ENCODE measurements around the gene DIAPH2.

Gene DIAPH2

DNA sequence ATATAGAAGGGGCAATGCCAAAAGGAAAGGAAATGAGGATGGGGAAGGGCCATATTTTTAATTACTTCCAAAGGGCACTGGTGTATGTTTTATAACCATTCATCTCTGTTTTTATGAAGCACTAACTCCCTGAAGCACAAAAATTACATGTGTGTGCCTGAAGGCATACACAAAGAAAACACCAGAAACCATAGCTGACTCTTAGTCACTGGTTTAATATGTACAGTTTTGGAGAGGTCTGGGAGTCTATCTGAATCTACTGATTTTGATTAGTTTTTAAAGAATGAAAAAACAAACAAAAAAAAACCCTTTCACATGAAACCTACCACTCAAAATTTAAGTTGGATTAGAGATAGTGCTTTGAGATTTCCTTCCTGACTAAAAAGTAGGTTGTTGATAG is 637.8 kb downstream of the DIAPH2 start:
- Histone ChIP-seq H3K27ac (no peak overlapping the region), H3K4me3 (no peak overlapping the region)

DNA sequence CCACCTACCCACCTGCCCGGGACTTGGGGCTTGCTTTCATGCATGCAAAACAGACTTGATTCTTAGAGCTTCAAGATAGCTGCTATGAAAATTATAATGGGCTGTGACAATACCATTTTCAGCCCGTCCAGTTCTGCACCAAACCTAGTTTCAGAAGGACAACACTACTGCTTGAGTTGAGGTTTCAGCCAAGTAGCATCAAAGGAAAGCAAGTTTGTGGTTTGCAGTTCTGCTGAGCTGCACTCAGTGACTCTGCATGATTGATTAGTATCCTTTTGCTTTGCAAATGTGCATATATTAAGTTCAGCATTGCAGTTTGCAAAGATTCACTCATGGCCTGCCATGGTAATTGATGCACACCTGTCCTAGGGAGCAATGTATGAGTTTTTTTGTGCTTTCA is 641.8 kb downstream of the DIAPH2 start:
- Histone ChIP-seq H3K4me3 (no peak overlapping the region), H3K27ac (no peak overlapping the region)

DNA sequence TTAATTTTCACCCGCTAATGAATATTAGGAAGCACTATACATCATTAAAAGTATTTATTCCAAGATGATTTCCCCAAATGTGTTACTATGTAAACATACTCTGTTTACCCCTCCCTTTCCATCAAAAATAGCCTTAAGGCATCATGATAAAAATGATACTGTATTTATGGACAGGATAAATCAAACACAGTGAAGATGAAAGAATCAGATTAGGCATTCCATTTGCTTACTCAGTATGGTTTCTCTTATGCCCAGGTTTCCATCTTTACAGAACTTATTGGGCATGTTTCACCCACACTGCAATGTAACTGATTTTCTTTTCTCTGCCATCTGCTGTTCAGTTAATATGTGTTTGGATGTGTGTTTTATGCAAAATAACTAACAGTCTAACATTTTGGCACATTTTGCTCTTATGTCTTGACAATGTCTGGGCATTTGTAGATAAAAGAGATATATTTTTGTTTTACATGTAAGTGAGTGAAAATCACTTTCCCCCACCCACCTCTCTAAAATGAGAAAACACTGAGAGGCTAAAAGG is 644.3 kb downstream of the DIAPH2 start:
- no peak overlapping the region for H3K4me3 ChIP-seq
- no peak overlapping the region for H3K27ac ChIP-seq

DNA sequence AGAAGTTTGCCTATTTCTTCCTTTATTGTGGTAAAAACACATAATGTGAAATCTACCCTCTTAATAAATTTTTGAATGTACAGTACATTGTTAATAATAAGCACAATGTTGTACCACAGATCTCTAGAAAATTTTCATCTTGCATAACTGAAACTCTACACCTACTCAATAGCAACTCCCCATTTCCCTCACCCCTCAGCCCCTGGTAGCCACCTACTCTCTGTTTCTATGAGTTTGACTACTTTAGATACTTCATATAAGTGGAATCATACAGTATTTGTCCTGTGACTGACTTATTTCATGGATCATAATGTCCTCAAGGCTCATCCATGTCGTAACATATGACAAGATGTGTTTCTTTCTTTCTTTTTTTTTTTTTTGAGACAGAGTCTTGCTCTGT is 645.5 kb downstream of the DIAPH2 start:
- Histone ChIP-seq H3K27ac (no peak overlapping the region), H3K4me3 (no peak overlapping the region)

DNA sequence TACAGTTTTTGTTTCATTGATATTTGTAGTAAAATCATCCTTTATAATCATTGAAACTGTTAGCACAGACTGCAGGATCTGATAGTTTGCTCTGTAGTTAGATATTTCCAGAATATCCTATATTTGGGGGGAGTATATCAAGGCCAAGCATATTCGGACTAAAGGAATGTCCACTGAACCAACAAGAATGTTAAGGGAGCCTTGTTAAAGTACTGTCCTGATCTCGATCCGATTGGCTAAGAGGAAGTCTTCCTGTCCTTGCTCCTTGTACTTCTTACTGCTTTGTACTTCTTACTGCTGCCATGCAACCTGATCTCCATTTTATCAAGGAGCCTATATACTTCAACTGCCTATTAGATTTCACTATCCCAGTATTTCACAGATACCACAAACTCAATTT is 648.3 kb downstream of the DIAPH2 start:
- H3K27ac ChIP-seq: no peak overlapping the region
- no peak overlapping the region for H3K4me3 ChIP-seq

DNA sequence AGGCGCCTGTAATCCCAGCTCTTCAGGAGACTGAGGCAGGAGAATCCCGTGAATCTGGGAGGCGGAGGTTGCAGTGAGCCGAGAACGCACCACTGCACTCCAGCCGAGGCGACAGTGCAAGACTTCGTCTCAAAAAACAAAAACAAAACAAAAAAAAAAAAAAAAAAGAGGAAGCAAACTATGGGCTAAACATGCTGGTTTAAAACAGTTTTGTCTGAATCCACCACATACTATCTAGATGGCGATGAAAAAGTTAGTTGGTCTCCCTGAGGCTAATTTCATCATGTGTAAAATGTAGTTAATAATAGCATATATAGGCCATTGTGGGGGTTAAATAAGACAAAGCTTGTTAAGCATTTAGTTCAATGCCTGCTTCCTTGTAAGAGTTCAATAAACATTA is 650.2 kb downstream of the DIAPH2 start:
- no peak overlapping the region for H3K27ac ChIP-seq
- H3K4me3 ChIP-seq: no peak overlapping the region

DNA sequence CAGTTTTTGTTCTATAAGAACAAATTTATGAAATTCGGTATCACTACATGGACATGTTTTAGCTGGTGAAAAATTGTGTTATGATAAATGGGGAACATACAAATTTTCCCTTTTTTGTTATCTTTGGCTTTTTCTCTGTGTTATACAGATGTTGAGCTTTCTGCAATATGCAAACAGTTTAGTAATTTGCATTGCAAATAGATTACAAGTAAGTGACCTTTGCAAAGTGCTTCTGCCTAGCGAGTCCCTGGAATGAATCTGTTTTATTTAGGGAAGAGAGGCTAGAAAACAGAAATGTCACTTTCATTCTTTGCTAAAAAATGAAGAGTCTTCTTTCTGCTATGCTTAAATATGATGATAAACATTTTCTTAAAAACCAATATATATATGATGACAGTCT is 660.1 kb downstream of the DIAPH2 start:
- Histone ChIP-seq H3K27ac (no peak overlapping the region), H3K4me3 (no peak overlapping the region)

DNA sequence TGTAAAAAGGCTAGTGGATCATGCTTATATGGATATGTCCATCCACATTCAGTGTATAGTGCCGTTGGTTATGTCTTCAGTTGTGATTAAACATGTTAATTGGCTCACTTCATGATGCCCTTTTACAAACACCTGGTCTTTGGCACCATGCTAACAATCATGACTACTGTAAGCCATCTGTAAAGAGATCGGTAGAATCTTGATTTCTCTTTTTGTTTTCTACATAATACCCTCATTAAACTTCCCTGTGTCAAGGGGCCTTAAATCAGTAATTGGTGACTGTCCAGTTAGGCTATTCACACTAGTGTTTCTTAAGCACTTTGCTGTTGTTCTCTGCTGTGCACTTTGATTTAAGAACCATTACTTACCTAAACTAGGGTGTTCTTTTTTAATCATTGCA is 674.3 kb downstream of the DIAPH2 start:
- Histone ChIP-seq H3K27ac (no peak overlapping the region), H3K4me3 (no peak overlapping the region)

DNA sequence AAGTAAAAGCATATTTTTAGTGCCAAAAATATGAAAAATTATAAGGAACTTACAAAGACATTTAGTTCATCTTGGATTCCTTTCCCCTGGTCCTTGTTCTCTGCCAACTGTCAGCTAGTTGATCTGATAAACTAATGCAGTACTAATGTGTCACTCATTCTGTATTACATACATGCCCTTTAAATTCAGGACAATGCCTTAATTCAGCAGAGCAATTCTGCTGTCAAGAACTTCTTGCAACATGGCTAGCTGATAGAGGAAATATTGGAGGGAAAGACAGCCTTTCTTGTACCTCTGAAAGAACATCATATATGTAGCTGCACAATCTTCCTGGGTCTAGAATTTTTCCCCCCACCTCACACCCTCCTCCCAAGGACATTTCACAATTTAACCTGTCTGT is 679.2 kb downstream of the DIAPH2 start:
- Histone ChIP-seq H3K27ac (no peak overlapping the region), H3K4me3 (no peak overlapping the region)

DNA sequence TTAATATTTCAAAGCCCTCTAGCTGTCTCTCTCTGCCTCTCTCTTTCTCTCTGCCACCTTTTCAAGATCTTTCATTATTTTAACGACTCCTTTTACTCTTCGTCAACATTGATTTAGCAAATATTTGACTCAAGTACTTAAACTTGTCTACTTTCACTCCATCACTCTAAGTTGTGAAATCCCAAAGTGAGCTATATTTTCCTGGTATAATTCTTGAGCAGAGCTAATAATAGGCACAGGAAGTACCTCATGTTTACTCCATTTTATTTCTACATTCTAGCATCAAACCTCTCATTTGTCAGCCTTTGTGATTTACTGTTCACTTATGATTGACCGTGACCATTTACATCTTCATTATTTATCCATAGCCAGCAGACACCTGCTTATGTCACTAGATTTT is 681.6 kb downstream of the DIAPH2 start:
- H3K27ac ChIP-seq: no peak overlapping the region
- H3K4me3 ChIP-seq: no peak overlapping the region

DNA sequence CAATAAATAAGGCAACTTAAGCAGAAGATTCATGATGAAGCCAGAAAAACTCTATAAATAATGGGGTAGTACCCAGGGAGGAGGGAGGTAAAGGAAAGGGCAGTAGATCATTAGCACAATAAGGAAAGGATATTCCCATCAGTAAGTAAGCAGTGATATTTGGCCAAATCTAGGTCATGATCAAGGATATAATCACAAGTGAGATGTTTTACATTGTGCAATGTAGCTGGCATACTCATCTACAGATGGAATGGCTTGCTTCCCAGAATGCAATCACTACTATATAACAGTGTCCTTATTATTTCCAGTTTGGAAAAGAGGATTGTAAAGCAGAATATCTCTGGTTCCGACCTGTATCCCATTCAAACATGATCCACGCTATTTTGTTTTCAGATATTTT is 682.5 kb downstream of the DIAPH2 start:
- no peak overlapping the region for H3K27ac ChIP-seq
- no peak overlapping the region for H3K4me3 ChIP-seq

DNA sequence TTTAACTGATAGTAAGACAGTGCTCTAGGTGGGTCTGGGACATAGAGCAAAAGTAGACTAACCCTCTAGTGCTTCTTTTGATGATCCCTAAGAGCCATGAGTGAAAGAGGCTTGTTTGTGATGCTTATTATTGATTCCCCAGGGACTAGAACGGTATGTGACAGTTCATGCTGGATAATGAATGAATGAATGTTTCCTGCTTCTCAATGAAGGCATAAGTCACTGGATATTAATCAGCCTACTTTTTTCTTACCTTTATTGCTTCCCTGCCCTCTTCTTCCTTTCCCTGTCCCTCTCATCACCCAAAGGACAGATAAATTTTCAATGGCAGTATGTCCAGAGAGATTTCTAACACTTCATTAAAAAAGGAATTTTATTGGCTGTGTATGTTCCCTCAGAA is 685.3 kb downstream of the DIAPH2 start:
- no peak overlapping the region for H3K4me3 ChIP-seq
- H3K27ac ChIP-seq: no peak overlapping the region

DNA sequence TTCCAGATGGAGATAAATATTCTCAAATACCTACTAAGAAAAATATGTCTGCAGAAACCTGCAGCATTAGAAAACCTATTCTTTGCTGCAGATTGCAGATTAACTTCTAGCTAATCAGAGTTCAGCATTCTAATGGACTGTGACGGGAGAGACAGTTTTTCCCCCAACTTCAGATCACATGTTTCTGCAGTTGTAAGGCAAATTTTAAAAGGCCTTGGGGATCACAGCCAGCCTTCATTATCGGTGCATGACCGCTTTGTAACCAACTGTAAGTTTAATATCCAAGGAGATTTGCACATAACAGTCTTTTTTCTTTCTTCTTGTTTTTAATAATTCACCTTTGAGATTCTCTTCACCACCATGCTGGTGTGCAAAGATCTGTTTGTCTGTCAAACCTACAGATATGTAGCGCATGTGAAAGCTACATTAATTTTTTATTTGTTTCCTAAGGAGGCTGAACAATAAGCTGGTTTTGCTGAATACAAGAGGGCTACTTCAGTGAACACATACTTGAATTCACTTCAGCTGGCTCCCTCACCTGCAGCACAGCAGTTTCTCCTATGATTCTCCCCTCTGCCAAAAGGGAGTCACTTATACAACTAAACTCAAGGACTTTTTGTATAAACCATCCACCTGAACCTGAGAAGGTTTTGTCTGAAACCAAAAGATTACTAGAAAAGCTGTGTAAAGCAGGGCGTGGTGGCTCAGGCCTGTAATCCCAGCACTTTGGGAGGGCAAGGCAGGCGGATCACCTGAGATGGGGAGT is 687.5 kb downstream of the DIAPH2 start:
- H3K4me3 ChIP-seq: no peak overlapping the region
- no peak overlapping the region for H3K27ac ChIP-seq

DNA sequence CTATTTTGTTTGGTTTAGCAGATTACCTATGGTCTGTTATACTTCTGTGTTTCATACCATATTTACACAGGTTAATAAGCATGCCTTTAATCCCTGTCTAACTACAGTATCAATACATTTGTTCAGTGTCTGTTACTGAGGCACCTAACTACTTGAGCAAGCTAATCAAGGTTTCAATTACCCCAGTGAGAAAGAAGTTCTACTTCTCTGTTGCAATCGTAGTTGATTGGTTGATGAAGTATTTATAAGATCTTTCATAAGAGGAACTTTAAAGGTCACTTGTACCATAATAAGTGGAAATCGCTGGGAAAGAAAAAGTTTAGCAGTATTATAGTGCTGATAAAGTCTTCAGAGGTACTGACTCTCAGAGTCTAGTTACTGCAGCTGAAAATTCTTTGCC is 689.6 kb downstream of the DIAPH2 start:
- no peak overlapping the region for H3K4me3 ChIP-seq
- H3K27ac ChIP-seq: no peak overlapping the region

DNA sequence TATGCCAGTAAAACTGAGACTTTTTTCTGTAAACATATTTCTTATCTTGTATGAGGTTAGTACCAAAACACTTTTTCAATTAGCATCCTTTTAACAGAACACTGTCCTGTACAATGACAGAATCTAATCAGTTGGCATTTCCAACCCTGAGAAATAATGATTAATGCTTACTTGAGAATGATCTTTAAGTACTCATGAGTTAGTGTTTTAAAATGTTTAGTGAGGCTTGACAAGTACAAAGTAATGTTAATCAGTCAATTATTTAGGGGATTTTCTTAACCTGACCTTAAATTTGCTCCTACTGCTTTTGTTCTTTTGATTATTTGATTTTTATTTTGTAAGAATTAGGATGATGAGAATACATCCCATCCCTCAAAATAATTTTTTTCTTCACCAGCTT is 695.6 kb downstream of the DIAPH2 start:
- H3K27ac ChIP-seq: no peak overlapping the region
- no peak overlapping the region for H3K4me3 ChIP-seq

DNA sequence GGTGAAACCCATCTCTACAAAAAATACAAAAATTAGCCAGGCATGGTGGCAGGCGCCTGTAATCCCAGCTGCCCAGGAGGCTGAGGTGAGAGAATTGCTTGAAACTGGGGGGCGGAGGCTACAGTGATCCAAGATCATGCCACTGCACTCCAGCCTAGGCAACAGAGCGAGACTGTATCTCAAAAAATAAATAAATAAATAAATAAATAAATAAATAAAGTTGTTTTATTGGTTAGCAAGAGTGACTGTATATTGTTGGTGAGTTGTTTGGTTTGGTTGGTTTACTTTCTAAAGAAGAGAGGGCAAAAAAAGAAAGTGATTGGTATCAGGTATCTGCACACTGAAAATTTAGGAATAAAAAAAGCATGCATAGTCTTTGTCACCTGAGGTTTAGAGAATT is 700.0 kb downstream of the DIAPH2 start:
- Histone ChIP-seq H3K27ac (no peak overlapping the region), H3K4me3 (no peak overlapping the region)

DNA sequence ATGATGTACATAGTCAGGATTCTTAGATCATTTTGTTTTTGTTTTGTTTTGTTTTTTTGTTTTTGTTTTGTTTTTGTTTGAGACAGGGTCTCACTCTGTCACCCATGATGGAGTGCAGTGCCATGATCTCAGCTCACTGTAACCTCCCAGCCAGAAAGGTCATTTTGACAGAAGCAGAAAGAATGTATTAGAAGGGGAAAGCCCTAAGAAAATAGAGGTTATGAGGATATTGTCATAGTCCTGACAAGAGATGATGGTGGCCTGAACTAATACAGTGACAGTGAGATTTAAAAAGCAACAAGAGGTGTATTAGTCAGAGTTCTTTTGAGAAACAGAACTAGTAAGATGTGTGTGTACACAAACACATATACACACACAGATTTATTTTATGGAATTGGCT is 702.4 kb downstream of the DIAPH2 start:
- Histone ChIP-seq H3K27ac (no peak overlapping the region), H3K4me3 (no peak overlapping the region)

DNA sequence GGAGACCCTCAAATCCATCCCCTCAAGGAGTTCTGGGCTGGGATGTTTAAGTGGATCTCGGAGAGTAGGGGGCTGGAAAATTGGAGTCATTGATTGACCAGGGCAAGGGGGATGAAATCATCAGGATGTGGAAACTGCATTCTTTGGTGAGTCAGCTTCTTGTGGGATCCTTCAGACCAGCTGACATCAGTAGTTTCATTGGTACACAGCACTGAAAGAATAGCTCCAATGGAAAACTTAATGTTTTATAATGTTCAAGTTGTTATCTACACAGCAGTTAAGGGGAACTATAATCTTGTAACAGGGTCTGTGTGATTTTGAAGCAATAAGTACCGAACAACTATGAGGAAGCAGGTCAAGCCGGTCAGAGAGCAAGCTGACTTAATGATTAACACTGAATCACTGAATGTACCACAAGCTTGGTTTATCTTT is 705.1 kb downstream of the DIAPH2 start:
- H3K27ac ChIP-seq: peak overlapping the region in 1 of 21 experiments; percentile 50
- no peak overlapping the region for H3K4me3 ChIP-seq

DNA sequence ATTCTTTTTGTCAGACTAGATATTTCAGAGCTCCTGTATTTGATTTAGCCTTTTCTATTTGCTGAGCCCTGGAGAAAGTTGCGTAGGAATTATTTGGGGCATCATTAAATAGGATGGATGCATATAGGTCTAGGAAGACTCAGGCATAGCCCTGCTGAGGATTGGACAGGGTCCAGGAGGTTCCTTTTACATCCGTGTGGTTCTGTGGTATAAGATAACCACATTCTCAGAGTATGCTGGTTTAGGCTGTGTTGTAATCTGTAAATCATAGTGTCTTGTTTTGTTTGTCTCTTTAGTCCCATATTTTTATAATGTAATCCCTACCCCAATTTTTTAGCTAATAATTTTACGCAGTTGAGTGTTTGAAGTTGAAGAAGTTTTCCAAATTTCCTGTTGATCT is 712.7 kb downstream of the DIAPH2 start:
- H3K4me3 ChIP-seq: no peak overlapping the region
- no peak overlapping the region for H3K27ac ChIP-seq

DNA sequence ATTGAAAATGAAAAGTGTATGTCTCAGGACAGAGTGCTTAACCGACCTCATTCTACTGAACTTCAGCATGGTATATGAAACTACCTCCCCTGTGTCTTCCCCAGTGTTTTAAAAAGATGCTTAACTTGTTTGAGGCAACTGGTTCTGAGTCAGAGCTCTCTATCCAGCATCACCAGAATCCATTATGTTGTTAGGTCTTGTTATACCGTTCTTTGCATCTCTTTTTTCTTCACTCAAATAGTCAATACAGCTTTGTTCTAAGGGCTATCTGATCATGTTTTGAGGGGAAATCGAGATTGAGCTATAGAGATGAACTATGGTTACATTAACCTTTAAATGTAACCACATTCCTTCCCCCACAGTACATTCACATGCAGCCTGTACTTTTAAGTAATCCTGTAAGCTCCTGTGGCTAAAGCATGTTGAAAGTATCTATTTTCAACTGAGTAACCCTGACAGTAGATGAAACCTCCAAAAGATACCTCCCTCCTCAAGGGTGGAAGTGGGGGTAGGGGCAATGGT is 713.4 kb downstream of the DIAPH2 start:
- H3K4me3 ChIP-seq: no peak overlapping the region
- no peak overlapping the region for H3K27ac ChIP-seq

DNA sequence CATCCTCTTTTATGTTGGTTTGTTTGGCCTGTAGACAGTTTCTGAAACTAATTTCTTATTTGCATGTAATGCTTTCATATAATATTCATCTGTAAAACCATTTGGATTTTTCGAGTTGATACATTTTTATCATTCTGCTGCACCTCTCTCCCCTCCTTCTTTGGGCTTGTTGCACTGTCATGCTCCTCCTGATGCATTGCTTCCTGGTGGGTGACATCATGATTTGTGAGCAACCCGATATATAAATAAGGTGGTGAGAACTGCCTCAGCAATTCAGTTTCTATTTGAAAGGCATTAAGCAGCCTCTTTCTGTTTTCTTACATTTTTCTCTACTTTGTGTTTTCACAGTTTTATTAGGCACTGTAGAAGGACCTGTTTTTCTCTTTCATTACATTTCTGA is 714.8 kb downstream of the DIAPH2 start:
- H3K4me3 ChIP-seq: no peak overlapping the region
- no peak overlapping the region for H3K27ac ChIP-seq

DNA sequence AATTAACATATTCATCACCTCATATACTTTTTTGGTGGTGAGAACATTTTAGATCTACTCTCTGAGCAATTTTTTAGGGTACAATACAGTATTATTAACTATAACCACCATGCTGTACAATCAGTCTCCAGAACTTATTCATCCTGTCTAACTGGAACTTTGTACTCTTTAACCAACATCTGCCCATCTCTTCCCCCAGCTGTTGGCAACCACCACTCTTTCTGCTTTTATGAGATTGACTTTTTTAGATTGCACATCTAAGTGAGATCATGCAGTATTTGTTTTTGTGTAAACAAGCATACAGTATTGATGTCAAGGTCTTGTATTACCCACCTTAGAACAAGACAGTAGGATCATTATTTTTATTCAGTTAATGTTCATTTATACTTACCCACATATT is 715.9 kb downstream of the DIAPH2 start:
- Histone ChIP-seq H3K4me3 (no peak overlapping the region), H3K27ac (no peak overlapping the region)
